HG03457 (cell line): ENCODE data around the gene TSPEAR.
"Not testable (repeated sequence)": the region's sequence is repeated elsewhere in the genome, so short reads cannot be mapped to it uniquely, and the experiment has no call there.

Experiments used
- ATAC-seq: cut with Tn5 transposase; IDR thresholded peaks from one replicate; pipeline ENCODE4 v1.9.1; 2021; ENCODE audit warnings: moderate number of reproducible peaks; ENCODE audit not compliant: unreplicated experiment

TSPEAR gene

DNA sequence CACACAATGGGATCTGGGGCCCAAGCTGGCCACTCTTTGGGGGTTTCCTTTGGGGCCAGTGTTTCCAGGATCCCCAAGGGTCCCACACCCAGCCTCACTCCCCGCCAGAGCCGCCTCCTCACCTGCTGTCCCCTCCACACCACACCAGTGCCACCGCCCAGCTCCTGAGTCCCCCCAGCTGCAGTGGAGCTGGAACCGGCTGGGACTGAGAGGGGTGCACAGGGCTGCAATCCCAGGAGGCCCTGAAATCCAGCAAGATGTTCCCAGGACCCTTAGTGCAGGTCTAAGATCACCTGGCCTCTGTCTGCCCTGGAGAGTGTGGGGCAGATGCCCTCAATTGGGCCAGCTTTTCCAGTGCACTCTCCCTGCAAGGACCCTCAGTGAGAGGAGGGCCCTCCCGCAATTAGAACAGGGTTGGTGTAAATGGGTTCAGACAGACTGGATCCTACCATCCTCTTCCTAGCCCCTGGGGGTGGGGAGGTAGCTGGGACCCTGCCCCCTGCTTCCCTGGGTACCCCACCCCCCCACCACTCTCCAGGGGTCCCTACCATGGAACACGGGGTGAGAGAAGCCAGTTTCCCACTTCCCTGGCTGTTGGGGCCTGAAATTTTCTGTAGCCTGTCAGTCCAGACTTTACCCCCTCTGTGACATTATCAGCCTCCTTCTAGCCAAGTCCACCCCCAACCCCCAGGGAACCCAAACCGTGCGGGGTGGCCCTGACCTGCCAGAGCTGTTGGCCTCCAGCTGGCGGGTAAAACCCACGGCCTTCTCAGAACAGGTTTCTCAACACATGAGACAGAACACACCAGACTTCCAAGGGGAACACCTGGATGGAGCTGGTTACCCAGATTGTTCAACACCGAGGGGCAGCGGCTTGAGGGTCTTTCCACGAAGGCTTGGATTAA lies 7.4 kb downstream of the TSPEAR start:
- ATAC-seq = no peak

- no peak for ATAC-seq
These were observed 8.2 kb downstream of the TSPEAR start for GRCh38 chr21:44702973-44703730.

- no peak for ATAC-seq
These were observed 9.0 kb downstream of the TSPEAR start for GRCh38 chr21:44702111-44702972.

- ATAC-seq = no peak
These were observed 9.8 kb downstream of the TSPEAR start for GRCh38 chr21:44701541-44701940.

DNA sequence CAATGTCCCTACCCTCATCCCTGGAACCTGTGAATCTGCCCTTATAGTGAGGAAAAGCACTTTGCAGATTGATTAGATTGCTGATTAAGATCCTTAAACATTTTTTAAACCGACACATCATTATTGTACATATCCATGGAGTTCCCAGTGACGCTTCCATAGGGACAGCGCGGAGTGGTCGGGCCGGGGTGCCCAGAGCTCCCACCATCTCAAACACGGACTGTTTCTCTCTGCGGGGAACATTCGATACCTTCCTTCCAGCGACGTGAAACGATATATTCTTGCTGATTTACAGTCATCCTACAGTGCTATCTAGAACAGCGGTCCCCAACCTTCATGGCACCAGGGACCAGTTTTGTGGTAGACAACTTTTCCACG lies 10.4 kb downstream of the TSPEAR start:
- no peak for ATAC-seq

GRCh38 chr21:44700101-44701022 lies 11.0 kb downstream of the TSPEAR start:
- no peak for ATAC-seq

- no peak for ATAC-seq
These were observed 11.8 kb downstream of the TSPEAR start for GRCh38 chr21:44699502-44700001.

- ATAC-seq = no peak
These were observed 13.3 kb downstream of the TSPEAR start for GRCh38 chr21:44697811-44698734.

DNA sequence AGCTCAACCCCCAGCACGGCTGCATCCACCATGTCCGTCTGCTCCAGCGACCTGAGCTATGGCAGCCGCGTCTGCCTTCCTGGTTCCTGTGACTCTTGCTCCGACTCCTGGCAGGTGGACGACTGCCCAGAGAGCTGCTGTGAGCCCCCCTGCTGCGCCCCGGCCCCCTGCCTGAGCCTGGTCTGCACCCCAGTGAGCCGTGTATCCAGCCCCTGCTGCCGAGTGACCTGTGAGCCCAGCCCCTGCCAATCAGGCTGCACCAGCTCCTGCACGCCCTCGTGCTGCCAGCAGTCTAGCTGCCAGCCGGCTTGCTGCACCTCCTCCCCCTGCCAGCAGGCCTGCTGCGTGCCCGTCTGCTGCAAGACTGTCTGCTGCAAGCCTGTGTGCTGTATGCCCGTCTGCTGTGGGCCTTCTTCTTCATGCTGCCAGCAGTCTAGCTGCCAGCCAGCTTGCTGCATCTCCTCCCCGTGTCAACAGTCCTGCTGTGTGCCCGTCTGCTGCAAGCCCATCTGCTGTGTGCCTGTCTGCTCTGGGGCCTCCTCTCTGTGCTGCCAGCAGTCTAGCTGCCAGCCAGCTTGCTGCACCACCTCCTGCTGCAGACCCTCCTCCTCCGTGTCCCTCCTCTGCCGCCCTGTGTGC lies 14.1 kb downstream of the TSPEAR start, which contains the start of gene KRTAP10-12:
Gene KRTAP10-12, plus strand, starts transcription at position 1 of the 639 bp plus-strand sequence. Its CDS starts 30 bp downstream, at position 31.
- not testable (repeated sequence) for ATAC-seq

DNA sequence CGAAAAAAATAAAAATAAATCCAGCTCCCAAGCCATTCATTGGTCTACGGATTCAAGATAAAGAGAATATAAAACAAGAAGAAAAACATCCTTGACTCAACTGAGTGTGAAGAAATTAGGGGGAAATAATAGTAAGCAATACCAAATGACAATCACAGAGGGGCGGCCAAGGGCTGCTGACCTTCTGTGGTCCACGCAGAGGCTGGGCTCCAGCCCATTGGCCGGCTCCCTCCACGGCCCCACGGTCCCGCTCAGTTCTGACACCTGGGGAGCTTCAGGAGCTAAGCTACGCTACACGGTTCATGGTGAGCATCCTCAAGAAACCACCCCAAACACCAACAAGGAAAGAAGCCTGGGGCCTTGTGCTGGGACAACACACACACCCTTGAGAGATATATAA lies 14.8 kb downstream of the TSPEAR start:
- ATAC-seq = no peak

DNA sequence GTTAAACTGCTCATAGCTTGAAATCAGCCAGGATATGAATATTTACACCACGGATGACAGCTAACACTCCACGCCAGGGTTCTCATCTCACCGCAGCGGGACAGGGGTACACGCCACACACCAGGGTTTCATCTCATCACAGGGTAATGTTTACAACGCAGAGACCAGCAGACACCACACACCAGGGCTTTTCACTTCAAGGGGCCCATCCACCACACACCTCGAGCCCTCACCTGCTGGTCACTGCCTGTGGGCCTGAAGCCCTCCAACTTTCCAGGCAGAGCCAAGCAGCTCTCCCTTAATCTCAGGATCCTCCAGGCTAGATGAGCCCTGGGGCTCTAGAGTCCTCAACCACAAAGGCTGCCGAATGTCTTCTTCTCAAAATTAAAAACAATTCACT lies 15.7 kb downstream of the TSPEAR start:
- no peak for ATAC-seq

- ATAC-seq = no peak
These were observed 16.2 kb downstream of the TSPEAR start for GRCh38 chr21:44695184-44695583.

GRCh38 chr21:44694776-44695175 lies 16.6 kb downstream of the TSPEAR start:
- no peak for ATAC-seq

GRCh38 chr21:44692798-44693512 lies 18.4 kb downstream of the TSPEAR start:
- no peak for ATAC-seq

- no peak for ATAC-seq
These were observed 19.7 kb downstream of the TSPEAR start for GRCh38 chr21:44691686-44692085.

DNA sequence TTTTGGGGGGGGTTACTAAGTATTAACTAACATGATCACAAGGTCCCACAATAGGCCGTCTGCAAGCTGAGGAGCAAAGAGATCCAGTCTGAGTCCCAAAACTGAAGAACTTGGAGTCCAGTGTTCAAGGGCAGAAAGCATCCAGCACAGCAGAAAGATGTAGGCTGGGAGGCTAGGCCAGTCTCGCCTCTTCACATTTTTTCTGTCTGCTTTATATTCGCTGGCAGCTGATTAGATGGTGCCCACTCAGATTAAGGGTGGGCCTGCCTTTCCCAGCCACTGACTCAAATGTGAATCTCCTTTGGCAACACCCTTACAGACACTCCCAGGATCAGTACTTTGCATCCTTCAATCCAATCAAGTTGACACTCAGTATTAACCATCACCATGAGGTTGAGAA lies 21.6 kb downstream of the TSPEAR start:
- ATAC-seq = not testable (repeated sequence)

- ATAC-seq = no peak
These were observed 23.7 kb downstream of the TSPEAR start for GRCh38 chr21:44687671-44688070.
